ENCODE measurements around the gene DNAH2. TPM values are rescaled to one million over a fixed set of nuclear protein-coding genes. Genes with fewer than 3 reads are reported as not detected.

DNAH2 gene
- total and polyA plus RNA-seq, 2 of the 8 experiments (the other 6 are each of a cell fraction or from before 2014, with no cell fraction given), result 0.13 to 0.18 TPM

GRCh38 chr17:7673239-7673638 is 44.3 kb upstream of the DNAH2 start:
- Histone ChIP-seq H3K79me1 (ENCODE audit: low read depth, low read length) (no peaks in the 10 kb centered on the region; the same call in 1 of the 2 replicates), H3K4me3 (ENCODE audit: extremely low read depth in 1 of 4, insufficient read depth in 2 of 4, low read depth in 3 of 4, low read length in 4 of 4) (no peak overlapping the region), H4K91ac (replicated peaks; ENCODE audit: insufficient read length, low read length) (no peak overlapping the region), H4K5ac (ENCODE audit: insufficient read length, low read depth, low read length) (no peak overlapping the region), H3K18ac (ENCODE audit: extremely low read depth, low read length) (no peak overlapping the region), H3K9me3 (ENCODE audit: insufficient read depth in 2 of 2, low read depth in 1 of 2, low read length in 1 of 2) (peaks cover 5 to 13% of the 10 kb centered on the region in 2 experiments; a peak in 2 of 4 replicates), H3K4me1 (replicated peaks in 1 of 4; ENCODE audit: control insufficient read depth in 3 of 4, insufficient read depth in 4 of 4, low read length in 3 of 4) (peaks cover 5 to 15% (median 10%) of the 10 kb centered on the region in 4 experiments), H2BK120ac (replicated peaks; ENCODE audit: low read depth, low read length) (no peak overlapping the region), H4K20me1 (replicated peaks in 1 of 2; ENCODE audit: control insufficient read depth in 1 of 2, insufficient read depth in 2 of 2, low read length in 2 of 2) (peaks cover 0 to 2% of the 10 kb centered on the region in 2 experiments), H3K23me2 (ENCODE audit: low read depth, low read length) (no peaks in the 10 kb centered on the region), H2BK5ac (ENCODE audit: low read depth, low read length) (no peak overlapping the region), H3K23ac (ENCODE audit: insufficient read length) (no peak overlapping the region), H2BK20ac (ENCODE audit: low read length) (no peak overlapping the region), H3K56ac (replicated peaks; ENCODE audit: insufficient read length, low read depth, low read length) (no peak overlapping the region), H3K9ac (replicated peaks in 1 of 4; ENCODE audit: extremely low read depth in 1 of 4, low read depth in 3 of 4, low read length in 3 of 4) (no peak overlapping the region), H2BK15ac (ENCODE audit: low read length) (no peak overlapping the region), H3K27ac (ENCODE audit: low read depth, low read length) (no peak overlapping the region), H4K8ac (ENCODE audit: extremely low read depth, insufficient read depth, low read length) (no peak overlapping the region), H3K4ac (replicated peaks; ENCODE audit: insufficient read length, low read depth, low read length) (no peak overlapping the region), H3K36me3 (ENCODE audit: control insufficient read depth in 2 of 4, insufficient read depth in 4 of 4, low read length in 3 of 4) (peaks cover 32 to 73% (median 59%) of the 10 kb centered on the region in 4 experiments), H3K79me2 (ENCODE audit: control insufficient read depth in 1 of 2, insufficient read depth in 2 of 2, low read length in 2 of 2) (peaks cover 0 to 4% of the 10 kb centered on the region in 2 experiments; a peak in 2 of 4 replicates), H3K27me3 (replicated peaks in 1 of 4; ENCODE audit: control insufficient read depth in 3 of 4, extremely low read depth in 1 of 4, insufficient read depth in 3 of 4, low read length in 3 of 4) (no peaks in the 10 kb centered on the region), H2AK5ac (ENCODE audit: low read depth, low read length) (no peak overlapping the region), H3K4me2 (ENCODE audit: insufficient read depth in 1 of 2, low read depth in 2 of 2, low read length in 2 of 2) (no peak overlapping the region), H2AFZ (ENCODE audit: low read length) (no peak overlapping the region), H3K14ac (ENCODE audit: insufficient read length) (no peak overlapping the region), H2BK12ac (ENCODE audit: low read depth, low read length) (no peak overlapping the region)
- DNase-seq (ENCODE audit: low read depth in 1 of 2, low spot score in 2 of 2) (peak in 1 of 2 experiments; percentile 89), FAIRE-seq (peak; percentile 48)
- ChIA-PET POLR2A (ENCODE audit: partially characterized antibody) (interaction anchor here (0.6 to 79.4 kb wide), 5 partner anchors 7 to 99 kb away, joined by 3 to 2272 read pairs (median 36); partner anchors contain the start of genes ATP1B2, FXR2, MPDU1 and SAT2), CTCF (ENCODE audit: partially characterized antibody) (interaction anchor here (0.6 to 15.7 kb wide), 22 partner anchors 9 to 110 kb away, joined by 3 to 332 read pairs (median 6); partner anchors contain the start of genes ATP1B2, EFNB3, FXR2 and MPDU1)
- 97% methylated on average over 2 of the region's 2 CpGs; no CpG with 5 or more reads in 1 of the 2 experiments for WGBS, 2 experiments (ENCODE audit: extremely low coverage in 1 of 2, insufficient coverage in 1 of 2, insufficient read length in 1 of 2, insufficient replicate concordance in 2 of 2, low coverage in 1 of 2, low lambda C conversion rate in 2 of 2, missing lambda C conversion rate in 1 of 2)
- TF ChIP-seq MAFK (IDR thresholded peaks at IDR 0.05; ENCODE audit: low read depth, low read length) (no peak), SAP30 (IDR thresholded peaks at IDR 0.05; ENCODE audit: insufficient read depth, insufficient replicate concordance, low read length) (no peak), BACH1 (IDR thresholded peaks at IDR 0.05; ENCODE audit: low read length) (no peak), RAD21 (IDR thresholded peaks at IDR 0.05 in 1 of 2, conservative IDR thresholded peaks at IDR 0.05 in 1 of 2; ENCODE audit: low read depth in 2 of 2, low read length in 2 of 2) (peak; percentile 79 to 85), POLR2AphosphoS5 (IDR thresholded peaks at IDR 0.05; ENCODE audit: low read depth, low read length) (no peak), CHD2 (IDR thresholded peaks at IDR 0.05; ENCODE audit: low read length) (no peak), GABPA (IDR thresholded peaks at IDR 0.05; ENCODE audit: borderline replicate concordance, insufficient read depth, low read length) (no peak), YY1 (IDR thresholded peaks at IDR 0.05; ENCODE audit: low read depth, low read length) (no peak), TCF12 (IDR thresholded peaks at IDR 0.05; ENCODE audit: low read depth, low read length) (no peak), POU5F1 (IDR thresholded peaks at IDR 0.05; ENCODE audit: low read depth, low read length) (no peak), SUZ12 (IDR thresholded peaks at IDR 0.05; ENCODE audit: low read length) (no peak), CEBPB (IDR thresholded peaks at IDR 0.05; ENCODE audit: low read depth, low read length) (no peak)
